ENCODE results near the gene RBKS.

RBKS gene

GRCh38 chr2:27911458-27912210, 21.4 kb upstream of the RBKS start:
- H3K4me3 ChIP-seq (ENCODE audit: low read depth, low read length) = no peak overlapping the region
- no peaks in the 10 kb centered on the region for H3K27me3 ChIP-seq (ENCODE audit: insufficient read depth, low read length)
- no peak overlapping the region for H2BK120ac ChIP-seq (ENCODE audit: insufficient read depth, low read length, poor library complexity)
- no peak overlapping the region for H3K4ac ChIP-seq (ENCODE audit: low read depth, low read length)
- no peak overlapping the region for H4K91ac ChIP-seq (ENCODE audit: low read depth, low read length)
- no peak overlapping the region for H3K9ac ChIP-seq (ENCODE audit: low read length)
- no CpG with 5 or more reads among the region's 2 CpGs for WGBS (ENCODE audit: extremely low coverage, insufficient coverage, insufficient read length)
- H2AK5ac ChIP-seq (ENCODE audit: low read length) = no peak overlapping the region
- H3K79me1 ChIP-seq (ENCODE audit: low read length) = no peaks in the 10 kb centered on the region
- no peak overlapping the region for H4K12ac ChIP-seq (ENCODE audit: low read depth, low read length)
- no peak overlapping the region for H3K14ac ChIP-seq (ENCODE audit: low read length)
- H3K79me2 ChIP-seq (ENCODE audit: control insufficient read depth, insufficient read depth, low read length, poor library complexity) = no peaks in the 10 kb centered on the region
- H4K8ac ChIP-seq (ENCODE audit: low read depth, low read length) = no peak overlapping the region
- H3K18ac ChIP-seq (ENCODE audit: low read length) = no peak overlapping the region
- DNase-seq = no peak
- H2BK5ac ChIP-seq (ENCODE audit: low read depth, low read length, poor library complexity) = no peak overlapping the region
- no peaks in the 10 kb centered on the region for H3K36me3 ChIP-seq (ENCODE audit: control insufficient read depth in 1 of 2, insufficient read depth in 2 of 2, low read length in 2 of 2)
- no peak overlapping the region for H2AFZ ChIP-seq (ENCODE audit: insufficient read depth, low read length, poor library complexity)
- H3K4me2 ChIP-seq (ENCODE audit: low read length) = no peak overlapping the region
- H3K23ac ChIP-seq (ENCODE audit: low read length) = no peak overlapping the region
- no peak overlapping the region for H2BK12ac ChIP-seq (ENCODE audit: low read length)
- no peaks in the 10 kb centered on the region for H3K9me3 ChIP-seq (ENCODE audit: insufficient read depth, low read depth, low read length)
- no peak overlapping the region for H3K27ac ChIP-seq (ENCODE audit: low read depth, low read length)
- no peaks in the 10 kb centered on the region for H3K4me1 ChIP-seq (ENCODE audit: control insufficient read depth in 1 of 2, insufficient read depth in 2 of 2, low read length in 2 of 2)

DNA sequence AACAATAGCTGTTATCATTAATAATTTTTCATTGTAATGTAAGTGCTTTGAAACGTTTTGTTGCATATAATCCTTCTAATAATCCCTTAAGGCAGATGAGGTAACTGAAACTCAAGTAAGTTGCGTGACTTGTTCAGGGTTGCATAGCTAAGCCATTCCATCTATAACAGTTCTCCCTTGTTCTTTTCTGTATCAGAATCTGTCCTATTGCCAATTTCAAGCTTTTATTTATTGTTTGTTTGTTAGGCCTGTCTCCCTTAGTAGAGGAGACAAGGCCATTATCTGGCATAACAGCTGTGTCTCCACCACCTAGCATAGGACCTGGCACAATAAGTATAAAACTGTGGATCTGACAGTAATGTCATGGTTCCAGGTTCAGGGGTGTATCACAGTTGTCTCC, 19.7 kb upstream of the RBKS start:
- Histone ChIP-seq H2BK5ac (ENCODE audit: low read depth, low read length, poor library complexity) (no peak overlapping the region), H2BK12ac (ENCODE audit: low read length) (no peak overlapping the region), H3K9ac (ENCODE audit: low read length) (no peak overlapping the region), H3K36me3 (ENCODE audit: control insufficient read depth in 1 of 2, insufficient read depth in 2 of 2, low read length in 2 of 2) (no peaks in the 10 kb centered on the region), H3K79me1 (ENCODE audit: low read length) (no peaks in the 10 kb centered on the region), H2BK120ac (ENCODE audit: insufficient read depth, low read length, poor library complexity) (no peak overlapping the region), H4K91ac (ENCODE audit: low read depth, low read length) (no peak overlapping the region), H4K8ac (ENCODE audit: low read depth, low read length) (no peak overlapping the region), H3K14ac (ENCODE audit: low read length) (no peak overlapping the region), H3K18ac (ENCODE audit: low read length) (no peak overlapping the region), H4K12ac (ENCODE audit: low read depth, low read length) (no peak overlapping the region), H3K27ac (ENCODE audit: low read depth, low read length) (no peak overlapping the region), H3K9me3 (ENCODE audit: insufficient read depth, low read depth, low read length) (no peaks in the 10 kb centered on the region), H3K4me2 (ENCODE audit: low read length) (no peak overlapping the region), H3K27me3 (ENCODE audit: insufficient read depth, low read length) (no peaks in the 10 kb centered on the region), H3K23ac (ENCODE audit: low read length) (no peak overlapping the region), H3K4me1 (ENCODE audit: control insufficient read depth in 1 of 2, insufficient read depth in 2 of 2, low read length in 2 of 2) (no peaks in the 10 kb centered on the region), H2AK5ac (ENCODE audit: low read length) (no peak overlapping the region), H3K79me2 (ENCODE audit: control insufficient read depth, insufficient read depth, low read length, poor library complexity) (no peaks in the 10 kb centered on the region), H3K4ac (ENCODE audit: low read depth, low read length) (no peak overlapping the region), H2AFZ (ENCODE audit: insufficient read depth, low read length, poor library complexity) (no peak overlapping the region), H3K4me3 (ENCODE audit: low read depth, low read length) (no peak overlapping the region)
- no CpG with 5 or more reads among the region's 2 CpGs for WGBS (ENCODE audit: extremely low coverage, insufficient coverage, insufficient read length)
- no peak for DNase-seq

DNA sequence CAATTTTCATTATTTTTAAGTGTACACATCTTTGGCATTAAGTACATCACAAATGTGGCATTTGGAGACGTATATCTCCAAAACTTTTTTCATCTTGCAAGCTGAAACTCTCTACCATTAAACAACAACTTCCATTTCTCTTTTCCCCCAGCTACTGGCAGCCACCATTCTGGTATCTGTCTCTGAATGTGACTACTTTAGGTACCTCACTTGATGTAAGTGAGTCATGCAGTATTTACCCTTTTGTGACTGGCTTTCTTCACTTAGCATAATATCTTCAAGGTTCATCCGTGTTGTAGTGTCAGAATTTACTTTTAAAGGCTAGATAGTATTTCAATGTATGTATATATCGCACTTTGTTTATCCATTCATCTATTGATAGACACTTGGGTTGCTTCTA, 17.4 kb upstream of the RBKS start:
- Histone ChIP-seq H3K4me1 (ENCODE audit: control insufficient read depth in 1 of 2, insufficient read depth in 2 of 2, low read length in 2 of 2) (no peaks in the 10 kb centered on the region), H3K9me3 (ENCODE audit: insufficient read depth, low read depth, low read length) (no peaks in the 10 kb centered on the region), H3K36me3 (ENCODE audit: control insufficient read depth in 1 of 2, insufficient read depth in 2 of 2, low read length in 2 of 2) (no peaks in the 10 kb centered on the region), H3K4me3 (ENCODE audit: low read depth, low read length) (no peak overlapping the region), H3K79me2 (ENCODE audit: control insufficient read depth, insufficient read depth, low read length, poor library complexity) (no peaks in the 10 kb centered on the region), H3K4ac (ENCODE audit: low read depth, low read length) (no peak overlapping the region), H2BK5ac (ENCODE audit: low read depth, low read length, poor library complexity) (no peak overlapping the region), H2BK120ac (ENCODE audit: insufficient read depth, low read length, poor library complexity) (no peak overlapping the region), H2BK12ac (ENCODE audit: low read length) (no peak overlapping the region), H3K27ac (ENCODE audit: low read depth, low read length) (no peak overlapping the region), H3K23ac (ENCODE audit: low read length) (no peak overlapping the region), H4K8ac (ENCODE audit: low read depth, low read length) (no peak overlapping the region), H3K14ac (ENCODE audit: low read length) (no peak overlapping the region), H2AK5ac (ENCODE audit: low read length) (no peak overlapping the region), H3K27me3 (ENCODE audit: insufficient read depth, low read length) (no peaks in the 10 kb centered on the region), H3K79me1 (ENCODE audit: low read length) (no peaks in the 10 kb centered on the region), H2AFZ (ENCODE audit: insufficient read depth, low read length, poor library complexity) (no peak overlapping the region), H3K9ac (ENCODE audit: low read length) (no peak overlapping the region), H3K4me2 (ENCODE audit: low read length) (no peak overlapping the region), H4K91ac (ENCODE audit: low read depth, low read length) (no peak overlapping the region), H3K18ac (ENCODE audit: low read length) (no peak overlapping the region), H4K12ac (ENCODE audit: low read depth, low read length) (no peak overlapping the region)
- DNase-seq = no peak
- no CpG with 5 or more reads among the region's 3 CpGs for WGBS (ENCODE audit: extremely low coverage, insufficient coverage, insufficient read length)

DNA sequence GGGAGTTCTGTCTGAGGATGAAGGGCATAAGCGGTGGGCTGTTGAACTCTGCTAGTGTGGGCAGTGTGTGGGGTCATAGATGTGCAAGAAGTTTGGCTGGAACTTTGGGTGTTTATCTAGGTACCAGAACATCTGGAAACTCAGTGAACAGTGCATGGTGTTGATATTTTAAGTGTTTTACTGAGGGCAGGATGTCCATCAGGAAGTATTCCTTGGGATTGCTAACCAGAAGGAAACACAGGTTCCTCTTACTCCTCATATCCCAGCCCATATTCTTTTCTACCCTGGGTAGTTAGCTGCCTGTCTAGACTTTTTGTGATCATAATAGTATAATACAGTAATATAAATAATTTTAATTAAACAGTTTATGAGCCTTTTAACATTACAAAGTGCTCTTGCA, 15.9 kb upstream of the RBKS start:
- no peak overlapping the region for H4K91ac ChIP-seq (ENCODE audit: low read depth, low read length)
- H3K4me1 ChIP-seq (ENCODE audit: control insufficient read depth in 1 of 2, insufficient read depth in 2 of 2, low read length in 2 of 2) = no peaks in the 10 kb centered on the region
- H2BK5ac ChIP-seq (ENCODE audit: low read depth, low read length, poor library complexity) = no peak overlapping the region
- no peak for DNase-seq
- H2BK12ac ChIP-seq (ENCODE audit: low read length) = no peak overlapping the region
- H3K18ac ChIP-seq (ENCODE audit: low read length) = no peak overlapping the region
- H2AK5ac ChIP-seq (ENCODE audit: low read length) = no peak overlapping the region
- no peak overlapping the region for H3K4ac ChIP-seq (ENCODE audit: low read depth, low read length)
- no peak overlapping the region for H4K8ac ChIP-seq (ENCODE audit: low read depth, low read length)
- H3K79me2 ChIP-seq (ENCODE audit: control insufficient read depth, insufficient read depth, low read length, poor library complexity) = no peaks in the 10 kb centered on the region
- no peak overlapping the region for H2BK120ac ChIP-seq (ENCODE audit: insufficient read depth, low read length, poor library complexity)
- H4K12ac ChIP-seq (ENCODE audit: low read depth, low read length) = no peak overlapping the region
- WGBS (ENCODE audit: extremely low coverage, insufficient coverage, insufficient read length) = no CpG with 5 or more reads among the region's 1 CpG
- no peaks in the 10 kb centered on the region for H3K36me3 ChIP-seq (ENCODE audit: control insufficient read depth in 1 of 2, insufficient read depth in 2 of 2, low read length in 2 of 2)
- no peaks in the 10 kb centered on the region for H3K27me3 ChIP-seq (ENCODE audit: insufficient read depth, low read length)
- H3K14ac ChIP-seq (ENCODE audit: low read length) = no peak overlapping the region
- no peaks in the 10 kb centered on the region for H3K9me3 ChIP-seq (ENCODE audit: insufficient read depth, low read depth, low read length)
- no peak overlapping the region for H3K4me2 ChIP-seq (ENCODE audit: low read length)
- no peak overlapping the region for H3K9ac ChIP-seq (ENCODE audit: low read length)
- H2AFZ ChIP-seq (ENCODE audit: insufficient read depth, low read length, poor library complexity) = no peak overlapping the region
- no peaks in the 10 kb centered on the region for H3K79me1 ChIP-seq (ENCODE audit: low read length)
- no peak overlapping the region for H3K23ac ChIP-seq (ENCODE audit: low read length)
- H3K4me3 ChIP-seq (ENCODE audit: low read depth, low read length) = no peak overlapping the region
- H3K27ac ChIP-seq (ENCODE audit: low read depth, low read length) = no peak overlapping the region

Data from trophoblast cell (in vitro differentiated cells and primary cell).